Uterine smooth muscle cell (primary cell): ENCODE data around the gene MYO1A. TPM values are rescaled to one million over a fixed set of nuclear protein-coding genes. Genes with fewer than 3 reads are reported as not detected.

Experiments
- total RNA-seq: library from RNA; depleted of rRNA; stranded (reverse); fragments of >200 nt; gene quantifications from 2 replicates; pipeline ENCODE4 v1.2.3, GENCODE V29; 2014

Gene MYO1A
- total RNA-seq, result 0.12 TPM in 1 of 2 replicates, not detected in the other

GRCh38 chr12:57049890-57050289 lies at the start of gene MYO1A:
Gene MYO1A (minus strand): TSS chr12:57050129. CDS start chr12:57048323, 1,806 bp downstream.

GRCh38 chr12:57088354-57089270 lies 38.7 kb upstream of the MYO1A start, which contains the start of gene NAB2:
Gene NAB2 (plus strand): TSS chr12:57089114. CDS start chr12:57089272, 158 bp downstream.

GRCh38 chr12:57078519-57079404 lies 28.8 kb upstream of the MYO1A start, which contains the start of gene NEMP1:
Gene NEMP1 (minus strand): TSS chr12:57078791. CDS start chr12:57078745, 46 bp downstream.

GRCh38 chr12:57016348-57016747 lies 33.6 kb downstream of the MYO1A start, which contains the start of gene TAC3:
Gene TAC3 (minus strand): TSS chr12:57016529. CDS start chr12:57015797, 732 bp downstream.

GRCh38 chr12:57005980-57006808 lies 43.7 kb downstream of the MYO1A start, which contains the start of gene ZBTB39:
Gene ZBTB39 (minus strand): TSS chr12:57006546. CDS start chr12:57004917, 1,629 bp downstream.

Other genes starting within 250 kb of the MYO1A start
- not detected in 2 replicates for gene SDR9C7, start 115.7 kb downstream of the MYO1A start, total RNA-seq
- 0.22 and 0.25 TPM in 2 replicates for gene RDH16, start 92.5 kb downstream of the MYO1A start, total RNA-seq
- gene ZBTB39, start 43.6 kb downstream of the MYO1A start, total RNA-seq, result 5.1 and 5.3 TPM in 2 replicates
- not detected in 2 replicates for gene TAC3, start 33.6 kb downstream of the MYO1A start, total RNA-seq
- 12.7 and 22.1 TPM in 2 replicates for gene NEMP1, start 28.7 kb upstream of the MYO1A start, total RNA-seq
- gene NAB2, start 39.0 kb upstream of the MYO1A start, total RNA-seq, result 88.9 and 104 TPM in 2 replicates
- gene STAT6, start 61.2 kb upstream of the MYO1A start, total RNA-seq, result 55.6 and 61.0 TPM in 2 replicates
- 222 and 524 TPM in 2 replicates for gene LRP1, start 78.4 kb upstream of the MYO1A start, total RNA-seq
- gene LRP1-AS, start 97.5 kb upstream of the MYO1A start, total RNA-seq, result not detected in 2 replicates
- 1.7 and 4.0 TPM in 2 replicates for gene NXPH4, start 166.7 kb upstream of the MYO1A start, total RNA-seq
- 368 and 374 TPM in 2 replicates for gene SHMT2, start 179.6 kb upstream of the MYO1A start, total RNA-seq
- gene STAC3, start 201.1 kb upstream of the MYO1A start, total RNA-seq, result 0.22 and 0.50 TPM in 2 replicates